HG02870 (cell line): ENCODE measurements around the gene ADAM15.
A peak's percentile ranks its signal among the peaks of the same experiment; 100 is the strongest.

ENCODE experiments used
- ATAC-seq: cut with Tn5 transposase; IDR thresholded peaks from one replicate; pipeline ENCODE4 v1.9.1; 2021; ENCODE audit warnings: mild to moderate bottlenecking, moderate library complexity; ENCODE audit not compliant: unreplicated experiment

ADAM15 gene, protein sequence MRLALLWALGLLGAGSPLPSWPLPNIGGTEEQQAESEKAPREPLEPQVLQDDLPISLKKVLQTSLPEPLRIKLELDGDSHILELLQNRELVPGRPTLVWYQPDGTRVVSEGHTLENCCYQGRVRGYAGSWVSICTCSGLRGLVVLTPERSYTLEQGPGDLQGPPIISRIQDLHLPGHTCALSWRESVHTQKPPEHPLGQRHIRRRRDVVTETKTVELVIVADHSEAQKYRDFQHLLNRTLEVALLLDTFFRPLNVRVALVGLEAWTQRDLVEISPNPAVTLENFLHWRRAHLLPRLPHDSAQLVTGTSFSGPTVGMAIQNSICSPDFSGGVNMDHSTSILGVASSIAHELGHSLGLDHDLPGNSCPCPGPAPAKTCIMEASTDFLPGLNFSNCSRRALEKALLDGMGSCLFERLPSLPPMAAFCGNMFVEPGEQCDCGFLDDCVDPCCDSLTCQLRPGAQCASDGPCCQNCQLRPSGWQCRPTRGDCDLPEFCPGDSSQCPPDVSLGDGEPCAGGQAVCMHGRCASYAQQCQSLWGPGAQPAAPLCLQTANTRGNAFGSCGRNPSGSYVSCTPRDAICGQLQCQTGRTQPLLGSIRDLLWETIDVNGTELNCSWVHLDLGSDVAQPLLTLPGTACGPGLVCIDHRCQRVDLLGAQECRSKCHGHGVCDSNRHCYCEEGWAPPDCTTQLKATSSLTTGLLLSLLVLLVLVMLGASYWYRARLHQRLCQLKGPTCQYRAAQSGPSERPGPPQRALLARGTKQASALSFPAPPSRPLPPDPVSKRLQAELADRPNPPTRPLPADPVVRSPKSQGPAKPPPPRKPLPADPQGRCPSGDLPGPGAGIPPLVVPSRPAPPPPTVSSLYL

DNA sequence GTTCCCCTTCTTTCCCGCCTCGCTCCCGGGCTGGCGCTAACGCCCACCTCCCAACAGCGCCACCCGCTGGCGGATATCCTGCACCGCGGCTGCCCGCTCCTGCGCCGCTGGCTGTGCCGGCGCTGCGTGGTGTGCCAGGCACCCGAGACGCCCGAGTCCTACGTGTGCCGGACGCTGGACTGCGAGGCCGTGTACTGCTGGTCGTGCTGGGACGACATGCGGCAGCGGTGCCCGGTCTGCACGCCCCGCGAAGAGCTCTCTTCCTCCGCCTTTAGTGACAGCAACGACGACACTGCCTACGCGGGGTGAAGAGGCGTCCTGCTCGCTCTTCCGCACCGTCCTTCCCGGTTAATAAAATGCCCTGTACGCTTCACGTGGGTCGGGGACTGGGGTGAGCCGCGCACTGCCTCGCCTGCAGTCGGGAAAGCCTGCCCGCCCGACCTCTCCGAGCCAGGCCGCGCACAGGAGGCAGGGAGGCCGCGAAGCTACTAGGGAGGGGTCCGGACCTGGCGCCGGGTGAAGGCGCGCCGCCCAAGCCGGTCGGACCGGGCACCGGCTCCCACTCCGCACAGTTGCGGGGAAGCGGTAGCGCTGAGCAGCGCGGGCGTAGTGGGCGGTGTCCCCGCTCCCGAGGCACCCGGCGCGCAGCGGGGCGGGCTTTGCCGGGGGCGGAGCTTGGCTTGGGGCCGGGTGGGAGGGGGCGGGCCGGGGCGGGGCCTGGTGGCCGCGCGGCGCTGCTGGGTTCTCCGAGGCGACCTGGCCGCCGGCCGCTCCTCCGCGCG is at the start of gene ADAM15:
Gene ADAM15, plus strand, starts transcription at position 757 of the 782 bp plus-strand sequence. CDS start 71 bp downstream, outside the sequence.
- peak; percentile 52 for ATAC-seq

DNA sequence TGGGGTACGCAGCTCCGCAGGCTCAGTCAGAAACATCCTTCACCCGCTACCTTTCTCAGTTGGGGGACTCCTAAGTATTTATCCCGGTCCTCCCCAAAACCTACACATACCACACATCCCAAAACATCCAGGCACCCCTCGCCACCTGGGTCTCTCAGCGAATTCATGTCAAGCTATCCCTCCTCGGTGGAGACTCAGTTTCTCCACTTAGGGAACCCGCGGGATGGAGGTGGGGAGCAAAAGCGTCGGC is 49.8 kb upstream of the ADAM15 start:
- ATAC-seq = no peak

DNA sequence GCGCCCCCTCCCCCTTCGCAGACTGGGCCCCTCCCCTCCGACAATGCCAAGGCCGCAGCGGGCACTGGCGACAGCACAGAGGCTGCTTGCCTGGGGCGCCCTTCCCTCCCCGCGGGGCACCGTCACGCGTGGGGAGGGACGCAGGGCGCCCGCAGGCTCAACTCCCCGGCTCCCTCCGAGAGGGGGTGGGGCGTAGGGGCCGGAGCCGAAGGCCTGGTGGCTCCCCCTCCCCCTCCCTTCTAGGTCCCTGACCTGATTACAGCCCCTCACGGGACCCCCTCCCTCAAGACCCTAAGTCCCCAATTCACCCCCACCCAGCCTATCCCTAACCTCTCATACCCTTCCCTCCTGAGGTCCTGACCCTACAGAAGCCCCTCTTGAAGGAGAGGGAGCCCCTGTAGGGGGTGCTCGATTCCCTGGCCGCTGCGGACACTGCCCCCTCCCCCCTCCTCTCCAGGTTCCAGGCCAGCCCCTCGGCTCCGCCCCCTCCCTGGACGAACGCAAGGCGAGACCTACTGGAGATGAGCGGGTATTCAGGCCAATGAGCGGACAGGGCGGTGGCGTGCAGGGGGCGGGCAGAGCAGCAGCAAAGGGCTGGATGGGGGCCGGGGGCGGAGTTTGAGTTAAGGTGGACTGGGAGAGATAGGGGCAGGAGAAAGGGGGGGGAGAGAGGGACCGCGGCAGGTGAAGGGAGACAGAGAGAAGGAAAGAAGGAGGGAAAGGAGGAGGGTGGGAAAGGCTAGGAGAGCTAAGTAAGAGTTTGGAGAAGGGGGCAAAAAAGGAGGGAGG is 49.2 kb upstream of the ADAM15 start:
- peak; percentile 56 for ATAC-seq

DNA sequence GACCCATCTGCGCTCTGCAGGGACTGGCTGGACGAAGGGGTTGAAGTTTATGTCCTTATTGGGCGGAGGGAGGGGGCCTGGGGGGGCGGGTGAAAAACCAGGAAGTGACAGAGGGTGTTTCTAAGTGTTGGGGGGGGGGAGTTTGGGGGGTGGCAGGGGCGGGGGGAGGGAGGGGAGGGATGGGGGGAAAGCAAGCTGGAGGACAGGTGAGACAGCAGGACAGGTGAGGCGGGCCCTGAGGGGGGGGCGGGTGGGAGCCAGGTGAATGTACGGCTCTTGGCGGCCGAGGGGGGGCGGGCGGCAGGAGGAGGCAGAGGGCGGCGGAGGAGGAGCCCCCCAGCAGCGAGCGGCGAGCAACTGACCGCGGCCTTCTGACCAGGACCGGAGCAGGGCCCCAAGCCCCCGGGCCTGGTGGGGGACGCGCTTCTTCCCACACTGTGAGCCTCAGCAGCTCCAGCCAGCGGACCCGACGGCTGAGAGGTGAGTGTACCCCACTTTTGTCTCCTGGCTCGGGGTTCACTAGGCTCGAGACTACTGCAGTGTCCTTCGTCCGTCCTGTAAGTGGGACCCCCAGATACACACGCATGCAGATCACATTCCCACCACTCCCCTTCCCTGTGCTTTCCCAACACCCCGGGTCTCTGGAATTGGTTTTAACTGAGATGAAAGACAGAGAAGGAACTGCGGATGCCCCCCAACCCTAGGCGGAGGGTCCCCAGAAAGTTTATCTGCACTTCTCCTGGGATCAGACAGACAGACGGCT is 48.5 kb upstream of the ADAM15 start, which contains the start of gene ZBTB7B:
Gene ZBTB7B, plus strand, starts transcription at position 339 of the 763 bp plus-strand sequence. CDS start 11,859 bp downstream, outside the sequence.
- no peak for ATAC-seq

DNA sequence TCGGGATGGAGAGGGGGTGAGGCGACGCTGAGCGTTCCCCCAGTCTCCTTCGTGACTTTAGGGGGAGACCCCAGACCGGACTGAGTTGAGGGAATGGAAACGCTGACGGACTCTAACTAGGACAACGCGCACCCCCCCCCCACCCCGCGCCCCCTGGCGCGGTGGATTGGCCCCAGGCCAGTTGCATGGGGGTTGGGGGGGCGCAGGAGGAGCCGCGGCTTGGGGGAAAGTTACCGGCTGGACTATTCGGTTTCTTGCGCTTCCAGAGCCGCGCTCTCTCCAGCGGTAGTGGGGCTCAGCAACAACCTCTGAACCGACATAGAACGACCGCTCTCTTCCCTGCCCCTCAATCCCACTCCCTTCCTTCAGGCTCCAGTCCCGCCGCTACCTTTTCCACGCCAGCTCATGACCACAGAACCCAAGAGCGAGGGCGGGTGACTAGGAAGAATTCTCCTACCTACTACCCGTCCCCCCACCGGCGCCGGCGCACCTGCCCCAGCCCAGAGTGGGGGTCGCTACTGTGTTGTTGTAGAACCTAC is 47.8 kb upstream of the ADAM15 start:
- no peak for ATAC-seq

DNA sequence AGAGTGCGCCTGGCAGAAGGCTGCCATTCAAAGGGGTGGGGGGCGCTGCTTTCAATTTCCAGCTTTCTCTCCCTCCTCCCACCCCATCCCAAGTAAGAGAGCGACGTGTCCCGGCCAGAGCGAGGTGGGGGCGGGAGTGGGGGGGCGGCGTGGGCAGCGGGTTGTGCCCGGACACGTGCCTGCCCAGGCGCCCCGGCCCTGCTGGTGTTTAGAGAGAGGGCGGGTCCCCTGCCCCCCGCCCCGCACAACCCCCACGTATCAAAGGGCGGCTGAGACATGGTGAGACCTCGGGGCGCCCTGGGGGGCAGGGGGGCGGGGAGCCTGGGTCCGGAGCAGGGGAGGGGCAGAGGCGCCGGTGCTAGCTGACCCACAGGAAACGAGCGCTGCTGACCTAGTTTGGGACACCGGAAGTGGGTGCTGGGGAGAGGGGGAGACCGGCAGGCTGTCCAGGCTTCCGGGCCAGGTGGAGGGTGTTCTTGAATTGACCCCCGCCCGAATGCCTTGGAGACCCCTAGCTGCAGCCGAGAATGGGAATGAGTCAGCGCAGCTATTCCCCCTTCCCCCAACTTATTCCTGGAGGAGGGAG is 47.3 kb upstream of the ADAM15 start:
- no peak for ATAC-seq

DNA sequence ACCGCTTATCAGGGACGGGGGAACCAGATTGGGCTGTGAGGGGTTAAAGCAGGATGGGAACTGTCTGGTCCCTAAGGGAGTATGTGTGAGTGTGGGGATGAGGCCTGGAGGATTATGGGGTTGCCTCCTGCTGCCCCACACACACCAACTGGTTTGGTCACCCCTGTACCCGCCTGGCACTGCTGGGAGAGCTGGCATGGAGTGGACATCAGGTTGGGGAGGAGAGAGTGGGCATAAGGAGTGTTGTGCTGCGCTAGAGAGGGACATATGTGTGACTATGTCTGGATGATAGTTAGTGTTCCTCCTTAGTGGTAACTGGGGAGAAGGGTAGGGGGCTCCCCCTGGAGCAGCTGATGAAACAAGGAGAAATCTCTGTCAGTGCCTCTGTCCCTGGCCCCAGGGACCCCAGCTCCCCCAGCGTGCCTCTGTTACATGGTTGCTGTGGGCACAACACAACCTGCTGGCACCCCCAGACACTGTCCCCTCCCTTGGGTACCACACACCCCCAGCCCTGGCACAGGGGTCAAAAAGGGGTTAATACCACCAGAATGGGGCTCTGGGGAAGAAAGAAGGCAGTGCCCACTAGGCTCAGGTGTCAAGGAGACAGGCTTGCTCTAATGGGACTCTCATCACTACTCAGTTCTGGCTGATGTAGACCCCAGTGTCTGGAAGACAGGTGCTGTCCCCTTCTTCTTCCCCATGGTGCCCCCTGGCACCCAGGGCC is 46.6 kb upstream of the ADAM15 start:
- no peak for ATAC-seq

DNA sequence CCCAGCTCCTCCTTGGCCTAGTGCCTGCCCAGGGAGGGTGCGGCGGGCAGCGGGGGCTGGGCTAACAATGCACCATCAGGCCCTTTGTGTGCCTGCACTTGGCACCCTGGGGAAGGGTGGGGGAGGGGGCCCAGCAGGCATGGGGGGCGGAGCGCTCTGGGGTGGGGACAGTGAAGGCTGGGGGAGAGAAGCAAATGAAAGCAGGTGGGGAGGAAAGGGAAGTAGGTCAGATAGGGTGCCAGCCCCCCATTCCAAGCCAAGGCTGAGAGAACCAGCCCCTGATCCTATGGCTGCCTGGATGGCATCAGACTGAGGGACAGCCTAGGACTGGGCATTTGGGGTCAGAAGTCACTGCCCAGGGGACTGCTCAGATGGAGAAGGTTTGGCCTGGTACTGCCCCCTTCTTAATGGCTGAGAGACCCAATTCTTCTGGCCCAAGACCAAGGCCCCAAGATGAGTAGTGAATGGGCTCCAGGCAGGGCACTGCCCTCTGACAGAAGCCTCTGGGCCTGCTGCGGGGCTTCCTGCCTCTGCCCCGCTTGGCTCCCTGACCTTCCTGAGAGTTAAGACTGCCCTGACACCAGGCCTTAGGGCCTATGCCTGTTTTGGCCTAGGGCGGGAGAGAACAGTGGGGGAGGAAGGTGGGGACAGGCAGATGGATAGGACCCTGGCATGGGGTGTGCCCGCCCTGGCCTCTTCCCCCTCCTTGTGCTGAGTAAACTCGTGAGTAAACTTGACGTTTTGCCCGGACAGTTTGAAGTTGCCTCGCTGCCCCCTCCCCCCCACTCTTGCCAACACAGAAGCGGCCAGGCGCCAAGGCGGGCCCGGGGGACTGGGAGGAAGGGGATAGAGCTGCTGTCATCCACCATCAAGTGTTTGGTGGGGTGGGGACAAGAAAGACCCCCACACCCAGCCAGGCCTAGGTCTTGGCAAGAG is 45.8 kb upstream of the ADAM15 start:
- ATAC-seq = no peak

DNA sequence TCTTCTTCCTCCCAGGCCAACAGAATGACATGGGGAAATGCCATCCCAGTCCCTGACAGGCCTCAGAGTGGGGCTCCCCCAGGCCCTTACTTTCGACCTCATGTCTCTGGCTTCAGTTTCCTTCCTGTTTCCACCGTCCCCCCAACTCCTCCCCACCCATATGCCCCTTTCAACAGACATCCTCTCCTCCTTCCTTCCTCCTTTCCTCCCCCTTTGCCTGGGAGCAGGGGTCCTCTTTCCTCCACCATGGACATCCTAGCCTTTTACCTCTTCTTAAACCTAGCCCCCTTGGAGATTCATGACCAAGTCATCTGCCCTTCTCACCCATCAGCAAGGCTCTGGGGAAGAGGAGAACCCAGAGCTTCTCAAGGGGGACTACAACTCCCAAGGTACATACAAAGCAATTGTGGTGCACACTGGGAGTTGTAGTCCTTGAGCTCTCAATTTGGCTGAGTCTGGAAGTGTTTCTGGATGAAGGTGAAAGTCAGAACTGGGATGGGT is 44.5 kb upstream of the ADAM15 start:
- no peak for ATAC-seq

DNA sequence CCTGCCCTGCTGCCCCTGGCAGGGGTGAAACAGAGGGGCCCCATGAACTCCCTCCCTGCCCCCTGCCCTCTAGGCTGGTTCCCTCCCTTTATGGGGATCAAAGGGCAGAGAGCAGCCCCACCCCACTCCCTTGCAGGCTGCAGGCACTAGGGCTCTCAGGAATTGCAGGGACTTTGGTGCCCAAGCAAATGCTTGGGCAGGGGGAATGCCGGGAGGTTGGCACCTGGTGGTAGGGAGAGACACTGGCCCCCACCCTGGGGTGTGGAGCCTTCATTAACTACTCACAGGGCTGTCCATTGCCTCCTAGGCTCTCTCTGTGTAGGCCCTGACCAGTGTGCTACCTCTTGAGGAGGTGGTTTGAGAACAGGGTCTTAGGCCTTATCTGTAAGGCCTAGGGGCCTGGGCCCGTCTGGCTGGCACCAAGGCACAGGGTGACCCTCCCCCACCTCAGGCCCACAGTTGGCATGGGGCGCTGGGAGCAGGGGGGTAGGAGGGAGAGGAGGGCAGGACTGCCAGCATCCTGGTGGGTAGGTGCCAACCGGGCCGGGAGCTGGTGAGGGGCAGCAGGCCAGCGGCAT is 43.8 kb upstream of the ADAM15 start:
- no peak for ATAC-seq

DNA sequence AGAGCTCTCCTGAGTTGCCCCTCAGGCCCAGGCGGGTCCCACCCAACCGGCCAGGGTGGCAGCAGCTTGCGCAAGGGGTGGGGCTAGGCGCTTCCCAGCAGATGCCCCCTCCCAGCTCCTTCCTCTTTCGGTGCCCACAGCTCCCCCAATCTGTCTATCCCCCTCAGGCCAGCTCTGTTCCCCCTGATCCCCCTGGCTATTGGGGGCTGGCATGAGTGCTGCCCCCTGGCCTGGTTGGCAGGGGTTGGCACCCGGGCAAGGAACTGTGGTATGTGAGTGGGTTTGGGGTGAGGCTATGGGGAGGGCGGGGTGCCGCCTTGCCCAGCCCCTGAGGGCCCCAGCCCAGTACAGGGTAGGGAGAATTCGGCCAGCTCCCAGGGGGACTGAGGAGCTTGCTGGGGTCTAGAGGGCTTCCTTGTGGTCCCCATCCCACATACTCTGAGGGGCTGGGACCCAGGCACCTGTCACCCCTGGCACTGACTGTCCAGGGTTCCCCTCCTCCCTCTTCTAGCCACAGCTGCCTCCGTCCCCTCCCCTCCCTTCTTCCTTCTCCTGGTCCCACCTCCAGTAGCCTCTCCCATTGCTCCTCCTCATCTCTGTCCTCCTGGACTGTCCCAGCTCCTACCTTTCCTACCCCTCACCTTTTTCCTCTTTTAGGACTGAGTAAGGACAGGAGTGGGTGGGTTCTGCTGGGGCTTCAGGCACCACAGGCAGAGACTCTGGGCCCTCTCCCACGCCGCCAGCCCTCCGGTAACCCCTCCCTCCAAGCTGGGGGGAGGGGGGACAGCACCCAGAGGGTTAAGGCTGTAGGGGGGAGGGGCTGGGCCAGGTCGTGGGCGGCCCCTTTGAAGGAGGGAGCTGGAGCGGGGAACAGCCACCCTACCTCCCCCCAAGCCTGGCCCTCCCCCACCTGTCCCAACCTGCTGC is 42.8 kb upstream of the ADAM15 start:
- no peak for ATAC-seq

DNA sequence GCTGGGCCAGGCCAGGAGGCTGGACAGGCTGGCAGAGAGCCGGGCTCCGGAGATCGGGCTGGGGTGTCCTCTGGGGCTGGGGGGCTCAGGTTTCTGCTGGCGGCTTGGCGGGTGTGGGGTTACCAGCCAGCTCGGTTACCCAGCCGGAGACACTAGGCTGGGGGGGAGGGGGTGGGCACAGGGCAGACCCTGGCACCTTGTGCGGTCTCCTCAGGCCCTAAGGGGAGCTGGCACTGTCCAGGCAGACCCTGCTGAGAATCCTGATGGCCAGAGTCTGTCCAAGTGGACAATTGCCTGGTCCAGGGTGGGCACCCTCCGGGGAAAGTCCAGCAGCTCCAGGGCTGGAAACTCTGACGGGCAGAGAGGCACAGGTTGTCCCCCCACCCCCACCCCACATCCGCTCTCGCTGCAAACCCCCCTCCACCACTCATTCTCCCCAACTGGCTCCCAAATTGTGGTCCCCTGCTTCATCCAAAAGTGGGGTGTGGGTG is 41.9 kb upstream of the ADAM15 start:
- no peak for ATAC-seq

DNA sequence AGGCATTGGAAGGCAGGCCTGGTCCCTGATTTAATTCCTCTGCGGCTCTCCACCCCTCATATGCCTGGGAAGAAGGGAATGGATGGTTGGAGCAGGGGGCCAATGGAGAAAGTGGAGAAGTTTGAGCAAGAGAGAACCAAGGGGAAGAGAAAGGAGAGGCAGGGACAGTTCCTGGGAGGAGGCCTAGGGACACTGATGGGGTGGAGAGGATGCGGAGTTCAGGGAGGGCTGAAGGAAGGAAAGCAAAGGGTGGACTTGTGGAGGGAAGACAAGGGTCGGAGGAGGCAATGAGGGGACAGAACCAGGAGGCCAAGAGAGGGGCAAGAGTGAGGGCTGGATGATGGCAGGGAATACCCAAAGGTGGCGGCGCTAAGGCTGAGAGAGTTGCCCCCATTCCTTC is 41.4 kb upstream of the ADAM15 start:
- ATAC-seq = no peak

DNA sequence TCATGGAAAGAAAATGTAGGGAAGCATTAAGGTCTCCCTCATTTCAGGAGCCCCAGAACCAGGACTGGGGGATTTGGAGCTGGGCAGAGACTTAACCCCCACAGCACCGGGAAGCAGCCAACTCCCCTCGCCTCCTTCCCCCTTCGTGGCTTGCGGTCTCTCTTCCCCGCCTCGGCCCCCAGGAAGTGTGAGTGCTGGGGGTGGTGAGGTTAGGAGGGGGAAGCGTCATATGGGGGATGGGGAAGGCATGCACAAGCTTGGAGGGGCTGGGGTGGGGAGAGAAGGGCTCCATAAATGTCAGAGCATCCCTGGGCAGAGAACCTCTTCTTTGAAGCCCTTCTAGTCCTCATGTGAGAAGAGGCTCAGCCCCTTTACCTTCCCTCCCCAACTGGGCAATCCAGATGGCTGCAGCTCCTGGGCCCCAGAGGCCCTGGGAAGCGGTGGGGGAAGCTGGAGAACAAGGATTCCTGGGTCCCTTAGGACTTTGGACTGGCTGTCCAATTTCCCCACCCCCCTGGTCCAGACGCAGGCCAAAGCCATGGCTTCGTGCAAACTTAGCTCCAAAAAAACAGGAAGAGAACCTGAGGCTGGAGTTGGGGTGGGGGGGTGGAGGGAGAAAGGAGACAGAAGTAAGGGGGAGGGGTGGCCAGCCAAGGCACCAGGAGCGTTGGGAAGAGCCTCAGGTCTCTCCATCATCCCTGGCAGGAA is 40.8 kb upstream of the ADAM15 start:
- ATAC-seq = no peak

DNA sequence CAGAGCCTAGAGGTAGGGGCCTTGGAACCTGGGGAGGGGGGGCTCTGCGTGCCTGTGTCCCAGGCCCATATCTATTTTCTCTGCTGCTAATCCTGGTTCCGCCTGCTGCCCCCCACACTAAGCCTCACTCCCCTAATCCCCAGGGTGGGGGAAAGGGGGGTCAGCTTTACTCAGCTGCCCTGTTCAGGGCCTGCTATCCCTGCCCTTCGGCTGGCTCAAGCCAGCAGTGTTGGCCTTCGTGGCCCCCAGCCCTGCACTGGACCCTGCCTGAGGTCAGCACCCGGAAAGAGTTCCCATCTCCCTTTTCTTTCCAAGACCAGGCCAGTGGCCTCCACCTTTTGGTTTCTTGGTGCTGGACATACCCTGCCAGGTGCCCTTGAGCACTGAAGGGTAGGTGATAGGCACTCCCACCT is 40.1 kb upstream of the ADAM15 start:
- no peak for ATAC-seq
